Measurements from ENCODE around the gene BNC2.

Gene BNC2

DNA sequence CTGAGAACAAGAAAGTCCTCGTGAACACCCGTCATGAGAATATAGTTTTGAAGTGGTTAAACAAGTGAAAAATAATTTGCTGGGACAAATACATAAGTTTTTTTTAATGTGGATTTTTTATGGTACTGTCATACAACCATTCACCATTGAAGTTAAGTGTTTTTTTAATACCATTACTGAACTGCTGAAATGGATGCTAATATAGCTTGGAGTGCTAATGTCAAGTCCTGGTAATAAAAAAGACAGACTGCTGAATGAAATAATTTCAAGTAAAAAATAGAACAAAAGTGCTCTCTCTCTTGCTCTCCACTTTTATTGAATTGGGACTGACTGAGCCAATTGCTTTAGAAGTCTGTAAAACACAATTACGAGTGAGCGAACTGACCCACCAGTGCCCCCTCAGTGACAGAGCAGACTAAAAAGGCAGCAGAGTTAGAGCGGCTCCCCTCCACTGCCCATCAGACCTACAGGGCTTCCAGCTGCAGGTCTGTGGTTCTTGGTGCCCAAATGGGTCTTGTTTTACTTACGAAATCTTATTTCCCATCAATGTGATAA is 442.5 kb downstream of the BNC2 start:
- TF ChIP-seq, protein P1, sequence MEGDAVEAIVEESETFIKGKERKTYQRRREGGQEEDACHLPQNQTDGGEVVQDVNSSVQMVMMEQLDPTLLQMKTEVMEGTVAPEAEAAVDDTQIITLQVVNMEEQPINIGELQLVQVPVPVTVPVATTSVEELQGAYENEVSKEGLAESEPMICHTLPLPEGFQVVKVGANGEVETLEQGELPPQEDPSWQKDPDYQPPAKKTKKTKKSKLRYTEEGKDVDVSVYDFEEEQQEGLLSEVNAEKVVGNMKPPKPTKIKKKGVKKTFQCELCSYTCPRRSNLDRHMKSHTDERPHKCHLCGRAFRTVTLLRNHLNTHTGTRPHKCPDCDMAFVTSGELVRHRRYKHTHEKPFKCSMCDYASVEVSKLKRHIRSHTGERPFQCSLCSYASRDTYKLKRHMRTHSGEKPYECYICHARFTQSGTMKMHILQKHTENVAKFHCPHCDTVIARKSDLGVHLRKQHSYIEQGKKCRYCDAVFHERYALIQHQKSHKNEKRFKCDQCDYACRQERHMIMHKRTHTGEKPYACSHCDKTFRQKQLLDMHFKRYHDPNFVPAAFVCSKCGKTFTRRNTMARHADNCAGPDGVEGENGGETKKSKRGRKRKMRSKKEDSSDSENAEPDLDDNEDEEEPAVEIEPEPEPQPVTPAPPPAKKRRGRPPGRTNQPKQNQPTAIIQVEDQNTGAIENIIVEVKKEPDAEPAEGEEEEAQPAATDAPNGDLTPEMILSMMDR (IDR thresholded peaks at IDR 0.05; ENCODE audit: low read length) = no peak
- TF ChIP-seq EZH2phosphoT487 (IDR thresholded peaks at IDR 0.05; ENCODE audit: low read length) (no peak), EZH2 (optimal IDR thresholded peaks at IDR 0.05; ENCODE audit: low read depth, low read length) (no peak)
- DNase-seq = no peak
- H3K9me3 ChIP-seq (replicated peaks; ENCODE audit: insufficient read depth, low read length) = no peaks in the 10 kb centered on the region
- H3K4me2 ChIP-seq (ENCODE audit: low read depth, low read length) = no peak overlapping the region
- no peak overlapping the region for H3K27ac ChIP-seq (ENCODE audit: low read length)
- no peaks in the 10 kb centered on the region for H3K36me3 ChIP-seq (replicated peaks; ENCODE audit: insufficient read depth, low read length)
- no peaks in the 10 kb centered on the region for H3F3A ChIP-seq (ENCODE audit: insufficient read depth, low read length)
- H3K79me2 ChIP-seq (ENCODE audit: low read length) = no peaks in the 10 kb centered on the region
- H3K9ac ChIP-seq (ENCODE audit: low read length) = no peak overlapping the region
- no peaks in the 10 kb centered on the region for H3K9me2 ChIP-seq (replicated peaks; ENCODE audit: insufficient read depth, low read length)
- no peaks in the 10 kb centered on the region for H3K4me1 ChIP-seq (ENCODE audit: low read length)
- no peak overlapping the region for H3K4me3 ChIP-seq (ENCODE audit: low read length)
- no peaks in the 10 kb centered on the region for H4K20me1 ChIP-seq (ENCODE audit: insufficient read depth, low read length)
- H2AFZ ChIP-seq (ENCODE audit: low read length) = no peak overlapping the region
- H3K27me3 ChIP-seq (replicated peaks; ENCODE audit: insufficient read depth, low read length) = no peaks in the 10 kb centered on the region

- no peak overlapping the region for H3K27ac ChIP-seq (ENCODE audit: low read length)
- H3K4me1 ChIP-seq (ENCODE audit: low read length) = no peaks in the 10 kb centered on the region
- no peak overlapping the region for H3K4me3 ChIP-seq (ENCODE audit: low read length)
- H3K79me2 ChIP-seq (ENCODE audit: low read length) = no peaks in the 10 kb centered on the region
- H3K9ac ChIP-seq (ENCODE audit: low read length) = no peak overlapping the region
- H3K4me2 ChIP-seq (ENCODE audit: low read depth, low read length) = no peak overlapping the region
- no peaks in the 10 kb centered on the region for H3K9me3 ChIP-seq (replicated peaks; ENCODE audit: insufficient read depth, low read length)
- no peak for TF ChIP-seq EZH2phosphoT487 (IDR thresholded peaks at IDR 0.05; ENCODE audit: low read length)
- TF ChIP-seq EZH2 (optimal IDR thresholded peaks at IDR 0.05; ENCODE audit: low read depth, low read length) = no peak
- TF ChIP-seq, protein P1 (IDR thresholded peaks at IDR 0.05; ENCODE audit: low read length) = no peak
- no peaks in the 10 kb centered on the region for H3K36me3 ChIP-seq (replicated peaks; ENCODE audit: insufficient read depth, low read length)
- DNase-seq = no peak
- no peaks in the 10 kb centered on the region for H3F3A ChIP-seq (ENCODE audit: insufficient read depth, low read length)
- no peak overlapping the region for H2AFZ ChIP-seq (ENCODE audit: low read length)
- H3K27me3 ChIP-seq (replicated peaks; ENCODE audit: insufficient read depth, low read length) = no peaks in the 10 kb centered on the region
- H4K20me1 ChIP-seq (ENCODE audit: insufficient read depth, low read length) = no peaks in the 10 kb centered on the region
- H3K9me2 ChIP-seq (replicated peaks; ENCODE audit: insufficient read depth, low read length) = no peaks in the 10 kb centered on the region
These were observed 443.8 kb downstream of the BNC2 start for GRCh38 chr9:16426716-16427115.

GRCh38 chr9:16425562-16426231 is 444.8 kb downstream of the BNC2 start:
- H3K36me3 ChIP-seq (replicated peaks; ENCODE audit: insufficient read depth, low read length) = no peaks in the 10 kb centered on the region
- no peak overlapping the region for H3K27ac ChIP-seq (ENCODE audit: low read length)
- H3K79me2 ChIP-seq (ENCODE audit: low read length) = no peaks in the 10 kb centered on the region
- H4K20me1 ChIP-seq (ENCODE audit: insufficient read depth, low read length) = no peaks in the 10 kb centered on the region
- no peaks in the 10 kb centered on the region for H3K27me3 ChIP-seq (replicated peaks; ENCODE audit: insufficient read depth, low read length)
- H2AFZ ChIP-seq (ENCODE audit: low read length) = no peak overlapping the region
- no peak overlapping the region for H3K4me2 ChIP-seq (ENCODE audit: low read depth, low read length)
- no peaks in the 10 kb centered on the region for H3K4me1 ChIP-seq (ENCODE audit: low read length)
- H3K9me2 ChIP-seq (replicated peaks; ENCODE audit: insufficient read depth, low read length) = no peaks in the 10 kb centered on the region
- DNase-seq = no peak
- H3K9ac ChIP-seq (ENCODE audit: low read length) = no peak overlapping the region
- TF ChIP-seq, protein P1 (IDR thresholded peaks at IDR 0.05; ENCODE audit: low read length) = no peak
- no peak for TF ChIP-seq EZH2 (optimal IDR thresholded peaks at IDR 0.05; ENCODE audit: low read depth, low read length)
- TF ChIP-seq EZH2phosphoT487 (IDR thresholded peaks at IDR 0.05; ENCODE audit: low read length) = no peak
- H3F3A ChIP-seq (ENCODE audit: insufficient read depth, low read length) = no peaks in the 10 kb centered on the region
- H3K4me3 ChIP-seq (ENCODE audit: low read length) = no peak overlapping the region
- H3K9me3 ChIP-seq (replicated peaks; ENCODE audit: insufficient read depth, low read length) = no peaks in the 10 kb centered on the region

All from MM.1S (cell line).